HEK293 (cell line): ENCODE measurements around the gene SELENOO.

ENCODE experiments used
- CTCF ChIA-PET: fragments of 350-600 bp; formaldehyde crosslinking; extraction: SDS; loops from one replicate; lab custom pipeline; 2021; ENCODE audit warnings: antibody characterized with exemption; lab: Yijun Ruan, JAX
- POLR2A ChIA-PET: fragments of 300-600 bp; formaldehyde crosslinking; extraction: SDS; loops from one replicate; lab custom pipeline; 2020; ENCODE audit warnings: antibody characterized with exemption, inconsistent platforms; lab: Yijun Ruan, JAX
- H3K27ac ChIP-seq: fragments of 200-500 bp; sonication (Bioruptor generic); 2 replicates; pipeline ENCODE4 v1.5.1; 2014; ENCODE audit warnings: low read depth, low read length, control low read depth, inconsistent platforms; ENCODE audit errors: extremely low read depth
- H3K36me3 ChIP-seq, 2 experiments: fragments of 200-500 bp in 1 of 2; sonication (Bioruptor generic) in 1 of 2; 1 replicate in 1 of 2; 2 replicates in 1 of 2; pipeline ENCODE4 v1.5.1; 2014 to 2017; ENCODE audit warnings: inconsistent platforms in 2 of 2, low read length in 2 of 2; ENCODE audit not compliant: control insufficient read depth in 2 of 2, insufficient read depth in 1 of 2
- H3K4me1 ChIP-seq: fragments of 200-500 bp; sonication (Bioruptor generic); 2 replicates; pipeline ENCODE4 v1.5.1; 2014; ENCODE audit warnings: mild to moderate bottlenecking, low read length, inconsistent platforms; ENCODE audit not compliant: control insufficient read depth, insufficient read depth
- H3K4me3 ChIP-seq: 2 replicates; pipeline ENCODE4 v1.5.1; 2011; ENCODE audit warnings: low read depth, mild to moderate bottlenecking, control low read depth, low read length, moderate library complexity
- H3K9me3 ChIP-seq: fragments of 200-500 bp; sonication (Bioruptor generic); 2 replicates; pipeline ENCODE4 v1.5.1; 2014; ENCODE audit warnings: low read depth, low read length, inconsistent platforms; ENCODE audit not compliant: control insufficient read depth, insufficient read depth
- PBX3 ChIP-seq: sonication (generic); formaldehyde crosslinking; IDR thresholded peaks from 2 replicates; pipeline ENCODE4 v1.8.1; 2022; ENCODE audit warnings: mild to moderate bottlenecking, moderate library complexity, missing genetic modification reagents
- REST ChIP-seq: fragments of 450-650 bp; formaldehyde crosslinking; IDR thresholded peaks from 2 replicates; pipeline ENCODE4 v1.5.1; 2016; ENCODE audit warnings: missing biosample characterization, missing genetic modification characterization
- YY2 ChIP-seq: fragments of 450-650 bp; formaldehyde crosslinking; IDR thresholded peaks from 2 replicates; pipeline ENCODE4 v1.5.1; 2016; ENCODE audit warnings: missing biosample characterization, missing genetic modification characterization
- ZBTB10 ChIP-seq: fragments of 450-650 bp; formaldehyde crosslinking; IDR thresholded peaks from 2 replicates; pipeline ENCODE4 v1.5.1; 2016; ENCODE audit warnings: missing biosample characterization, missing genetic modification characterization
- ZFP69B ChIP-seq: fragments of 450-650 bp; formaldehyde crosslinking; IDR thresholded peaks from 2 replicates; pipeline ENCODE4 v1.5.1; 2016; ENCODE audit warnings: missing biosample characterization, missing genetic modification characterization
- ZNF112 ChIP-seq: fragments of 450-650 bp; formaldehyde crosslinking; IDR thresholded peaks from 2 replicates; pipeline ENCODE4 v1.5.0; 2017; ENCODE audit warnings: missing biosample characterization, missing genetic modification characterization
- ZNF157 ChIP-seq: fragments of 450-650 bp; formaldehyde crosslinking; IDR thresholded peaks from 2 replicates; pipeline ENCODE4 v1.5.1; 2016; ENCODE audit warnings: missing biosample characterization, missing genetic modification characterization
- ZNF518A ChIP-seq: fragments of 450-650 bp; formaldehyde crosslinking; conservative IDR thresholded peaks from 2 replicates; pipeline ENCODE4 v1.5.1; 2016; ENCODE audit warnings: low read depth, missing biosample characterization, missing genetic modification characterization
- ZNF521 ChIP-seq: fragments of 450-650 bp; formaldehyde crosslinking; IDR thresholded peaks from 2 replicates; pipeline ENCODE4 v1.5.1; 2017; ENCODE audit warnings: missing biosample characterization, mild to moderate bottlenecking, missing genetic modification characterization
- ZNF692 ChIP-seq: fragments of 450-650 bp; formaldehyde crosslinking; IDR thresholded peaks from 2 replicates; pipeline ENCODE4 v1.5.1; 2016; ENCODE audit warnings: missing biosample characterization, missing genetic modification characterization

Gene SELENOO

GRCh38 chr22:50218996-50219727 lies 18.4 kb downstream of the SELENOO start (continued):
- no peak for TF ChIP-seq ZBTB10 (tag by site-specific recombination)

GRCh38 chr22:50219800-50220602 lies 19.2 kb downstream of the SELENOO start:
- Histone ChIP-seq H3K27ac (no peak overlapping the region), H3K36me3 (peaks cover 18 to 98% of the 10 kb centered on the region in 2 experiments), H3K9me3 (no peaks in the 10 kb centered on the region), H3K4me3 (no peak overlapping the region), H3K4me1 (peaks cover 2% of the 10 kb centered on the region; the same call in 1 of the 2 replicates)
- ChIA-PET POLR2A (interaction anchor here (2.1 kb wide), 1 partner anchor 31 kb away, joined by 5 read pairs; the partner anchor contains the start of gene HDAC10), CTCF (no interaction called here)
- TF ChIP-seq REST (tag by site-specific recombination) (no peak), ZNF521 (tag by site-specific recombination) (no peak), ZNF112 (tag by site-specific recombination) (no peak), YY2 (tag by site-specific recombination) (no peak), ZNF692 (tag by site-specific recombination) (peak; percentile 84), ZNF518A (tag by site-specific recombination) (no peak), ZFP69B (tag by site-specific recombination) (peak; percentile 84), PBX3 (0 out of 2 replicates have a peak, but pooled peaks have one; percentile 52), ZNF157 (tag by site-specific recombination) (no peak)
